Large intestine (tissue), 3 donors: Measurements from ENCODE around the gene SLC39A5. TPM values are rescaled to one million over a fixed set of nuclear protein-coding genes. Genes with fewer than 3 reads are reported as not detected.
"Not testable (repeated sequence)": the region's sequence is repeated elsewhere in the genome, so short reads cannot be mapped to it uniquely, and the experiment has no call there.

Experiments
- DNase-seq, 2 donors: peaks; one replicate each; pipeline versions ENCODE4 v3.0.0 to v3.0.0-alpha.2; 2013
- H3K27ac ChIP-seq: one replicate; pipeline ENCODE4 v1.5.1; 2013; ENCODE audit warnings: low read length
- H3K27me3 ChIP-seq: 2 replicates; pipeline ENCODE4 v1.6.1; 2013; ENCODE audit warnings: low read length; ENCODE audit not compliant: control insufficient read depth, insufficient read depth
- H3K36me3 ChIP-seq: 2 replicates; pipeline ENCODE4 v1.6.1; 2013; ENCODE audit warnings: low read length; ENCODE audit not compliant: control insufficient read depth, insufficient read depth
- H3K4me1 ChIP-seq: one replicate; pipeline ENCODE4 v1.6.1; 2013; ENCODE audit warnings: low read length; ENCODE audit not compliant: control insufficient read depth, insufficient read depth
- H3K4me3 ChIP-seq: one replicate; pipeline ENCODE4 v1.5.1; 2013; ENCODE audit warnings: low read length
- H3K9me3 ChIP-seq: one replicate; pipeline ENCODE4 v1.6.1; 2013; ENCODE audit warnings: mild to moderate bottlenecking, low read depth, low read length, moderate library complexity; ENCODE audit not compliant: control insufficient read depth
- WGBS: methylation state at CpG from one replicate; pipeline ENCODE4 v1.1.5; 2013; ENCODE audit warnings: low lambda C conversion rate; ENCODE audit not compliant: insufficient coverage; 5-methylcytosine and 5-hydroxymethylcytosine counted together
- polyA plus RNA-seq: library from polyadenylated mRNA; unstranded; fragments of 120-200 nt; gene quantifications from one replicate; pipeline ENCODE4 v1.2.1, GENCODE V29; 2013

Gene SLC39A5
- polyA plus RNA-seq, 1 donor = 524 TPM

DNA sequence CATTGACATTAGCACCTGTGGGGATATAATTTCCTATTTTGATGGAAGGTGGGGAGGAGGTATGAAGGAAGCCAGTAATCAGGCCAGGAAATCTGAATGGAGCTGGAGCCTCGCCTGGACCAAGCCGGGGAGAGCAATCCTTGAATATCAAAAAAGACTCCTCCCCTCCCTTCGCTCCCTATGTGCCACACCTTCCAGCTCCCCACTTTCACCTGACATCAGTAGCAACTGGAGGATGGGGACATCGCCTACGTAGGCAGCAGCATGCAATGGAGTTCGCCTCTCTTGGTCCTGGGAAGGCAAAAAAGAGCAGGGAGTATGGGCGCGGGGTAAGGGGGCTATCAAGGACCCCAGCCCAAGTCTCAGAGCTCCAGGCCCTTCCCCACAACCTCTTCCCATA is 27.2 kb downstream of the SLC39A5 start:
- peak overlapping the region; percentile 69 for H3K4me3 ChIP-seq
- H3K9me3 ChIP-seq = no peaks in the 10 kb centered on the region
- H3K4me1 ChIP-seq = peaks cover 23% of the 10 kb centered on the region
- no peak for DNase-seq
- 70% methylated on average over 2 of the region's 8 CpGs for WGBS
- H3K36me3 ChIP-seq = peaks cover 48% of the 10 kb centered on the region
- H3K27me3 ChIP-seq = no peaks in the 10 kb centered on the region
- H3K27ac ChIP-seq = no peak overlapping the region

DNA sequence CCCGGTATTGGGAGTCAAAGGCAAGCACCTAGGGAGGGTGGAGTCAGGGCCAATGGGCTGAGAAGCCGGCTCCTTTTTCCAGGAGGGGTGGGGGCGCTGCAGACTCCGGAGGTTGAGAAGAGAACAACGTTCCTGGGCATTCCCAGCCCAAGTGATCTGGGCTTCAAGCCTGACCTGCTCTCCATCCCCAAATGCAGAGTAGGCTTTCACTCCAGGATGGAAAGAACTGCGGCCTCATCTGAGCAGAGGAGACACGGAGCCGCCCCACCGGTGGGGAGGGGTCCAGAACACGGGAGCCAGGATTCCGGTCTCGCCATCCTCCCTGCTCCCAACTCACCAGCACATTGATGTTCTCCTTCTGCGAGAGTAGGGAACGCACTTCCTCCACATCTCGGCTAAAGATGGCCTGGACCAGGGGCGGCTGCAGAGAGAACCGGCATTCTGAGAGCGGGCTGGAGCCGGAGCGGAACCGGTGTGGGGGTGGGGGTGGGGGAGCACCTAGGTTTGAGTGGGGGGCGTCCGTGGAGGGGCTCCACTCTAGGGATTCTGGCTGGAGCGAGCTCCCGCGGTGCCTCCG is 27.7 kb downstream of the SLC39A5 start:
- Histone ChIP-seq H3K4me3 (peak overlapping the region; percentile 69), H3K4me1 (peaks cover 23% of the 10 kb centered on the region), H3K27ac (peak overlapping the region; percentile 61), H3K36me3 (peaks cover 42% of the 10 kb centered on the region), H3K9me3 (no peaks in the 10 kb centered on the region), H3K27me3 (no peaks in the 10 kb centered on the region)
- no CpG with 5 or more reads among the region's 27 CpGs for WGBS
- DNase-seq = peak in 1 of 2 donors; percentile 42

DNA sequence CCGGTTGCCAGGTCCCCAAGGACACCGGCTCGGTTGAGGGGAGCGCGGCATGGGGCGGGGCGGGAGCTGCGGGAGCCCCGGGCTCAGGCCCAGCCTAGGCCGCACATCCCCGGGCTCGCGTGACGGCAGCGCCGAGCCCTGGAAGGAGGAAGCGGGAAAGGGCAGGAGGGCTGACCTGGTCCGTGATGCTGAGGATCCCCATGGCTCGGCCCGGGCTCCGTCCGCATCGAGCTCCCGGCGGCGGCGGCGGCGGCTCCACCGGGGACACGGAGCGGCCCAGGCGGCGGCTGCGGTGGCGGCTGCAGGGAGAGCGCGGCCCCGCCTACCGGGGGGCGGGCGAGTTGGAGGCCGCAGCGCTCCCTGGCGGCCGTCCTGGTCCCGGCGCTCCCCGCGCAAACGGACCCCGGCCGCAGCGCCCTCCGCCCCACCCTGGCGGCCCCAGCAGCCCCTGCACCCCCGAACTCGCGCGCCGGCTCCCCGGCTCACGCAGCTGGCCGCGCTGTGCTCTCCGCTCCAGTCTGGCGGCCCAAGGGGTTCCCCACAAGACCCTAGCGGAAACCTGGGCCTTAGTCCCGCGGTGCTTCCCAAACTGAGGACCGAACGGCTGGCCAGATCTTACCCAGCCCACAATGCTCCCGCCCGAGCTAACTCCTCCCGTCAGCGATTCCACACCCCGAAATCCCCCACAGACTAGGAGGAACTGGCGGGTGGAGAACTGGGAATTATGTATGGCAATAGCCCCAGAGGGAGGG is 28.4 kb downstream of the SLC39A5 start, which contains the start of gene ANKRD52:
Gene ANKRD52, minus strand, starts transcription at position 317 of the 752 bp plus-strand sequence. Its CDS starts 115 bp downstream, at position 202.
- peaks cover 23% of the 10 kb centered on the region for H3K4me1 ChIP-seq
- H3K27me3 ChIP-seq = no peaks in the 10 kb centered on the region
- no peaks in the 10 kb centered on the region for H3K9me3 ChIP-seq
- peaks cover 36% of the 10 kb centered on the region for H3K36me3 ChIP-seq
- peak within 1 kb of the TSS; percentile 77 for H3K4me3 ChIP-seq
- DNase-seq = peak; percentile 69 to 89
- peak within 1 kb of the TSS; percentile 93 for H3K27ac ChIP-seq
- WGBS = no CpG with 5 or more reads among the region's 78 CpGs

DNA sequence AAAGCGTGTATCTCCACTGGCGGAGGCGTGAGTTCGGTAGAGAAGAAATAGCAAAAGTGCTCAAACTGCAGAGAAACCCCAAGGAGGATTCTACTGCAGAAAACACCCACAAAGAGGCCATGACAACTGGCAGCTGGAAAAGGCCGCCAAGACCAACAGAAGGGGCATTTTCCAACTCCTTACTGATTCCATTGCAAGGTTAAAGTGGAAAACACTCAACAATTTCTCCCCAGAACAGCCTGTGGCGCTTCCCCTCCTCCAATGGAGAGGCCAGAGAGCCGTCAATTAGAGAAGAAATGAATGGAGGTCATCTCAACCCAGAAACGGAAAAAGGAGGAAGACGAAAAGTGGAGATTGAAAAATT is 29.0 kb downstream of the SLC39A5 start:
- no peak for DNase-seq
- Histone ChIP-seq H3K4me3 (peak overlapping the region; percentile 77), H3K4me1 (peaks cover 23% of the 10 kb centered on the region), H3K27me3 (no peaks in the 10 kb centered on the region), H3K27ac (peak overlapping the region; percentile 93), H3K9me3 (no peaks in the 10 kb centered on the region), H3K36me3 (peaks cover 30% of the 10 kb centered on the region)
- WGBS = 72% methylated on average over 3 of the region's 9 CpGs

- Histone ChIP-seq H3K36me3 (peaks cover 17% of the 10 kb centered on the region), H3K27ac (no peak overlapping the region), H3K27me3 (no peaks in the 10 kb centered on the region), H3K9me3 (no peaks in the 10 kb centered on the region), H3K4me1 (peaks cover 23% of the 10 kb centered on the region), H3K4me3 (no peak overlapping the region)
- DNase-seq = no peak
- 86% methylated on average over 1 of the region's 8 CpGs for WGBS
These were observed 30.5 kb downstream of the SLC39A5 start for GRCh38 chr12:56260380-56260779.

GRCh38 chr12:56260921-56261320 is 31.1 kb downstream of the SLC39A5 start:
- no peaks in the 10 kb centered on the region for H3K9me3 ChIP-seq
- WGBS = 100% methylated on average over 1 of the region's 3 CpGs
- DNase-seq = no peak

DNA sequence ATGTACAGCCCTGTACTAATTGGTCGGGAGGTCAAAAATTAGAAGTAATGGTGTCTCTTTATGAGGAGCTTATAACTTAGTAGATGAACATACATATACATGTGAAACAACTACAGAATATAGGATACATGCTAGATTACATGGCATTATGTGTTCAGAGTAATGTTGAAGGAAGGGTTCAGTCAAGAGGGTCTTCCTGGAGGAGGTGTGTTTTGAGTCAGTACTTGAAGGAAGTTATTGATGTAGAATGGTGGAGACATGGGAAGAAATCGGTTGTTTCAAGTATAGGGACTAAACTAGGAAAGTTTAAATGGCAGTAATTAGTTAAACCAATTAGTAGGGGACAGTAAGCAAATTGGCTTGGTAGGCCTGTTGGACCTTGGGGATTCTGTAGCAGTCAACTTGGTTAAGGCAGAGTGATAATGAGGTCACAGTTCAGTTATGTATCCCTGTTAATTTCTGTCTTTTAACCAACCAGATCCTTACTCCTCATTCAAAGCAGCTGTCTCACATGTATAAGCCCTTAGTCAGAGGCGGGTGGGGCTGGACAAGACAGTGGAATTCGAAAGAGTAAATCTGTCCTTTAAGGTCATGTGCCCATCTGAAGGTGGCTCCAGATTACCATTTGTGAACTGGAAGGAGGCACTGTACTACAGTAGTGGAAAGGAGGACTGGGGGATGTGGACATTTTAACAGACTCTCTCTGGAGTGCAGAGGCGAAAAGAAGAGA is 31.8 kb downstream of the SLC39A5 start:
- Histone ChIP-seq H3K36me3 (peaks cover 5% of the 10 kb centered on the region), H3K4me3 (no peak overlapping the region), H3K27ac (peak overlapping the region; percentile 61), H3K27me3 (no peaks in the 10 kb centered on the region), H3K9me3 (no peaks in the 10 kb centered on the region), H3K4me1 (peaks cover 22% of the 10 kb centered on the region)
- peak; percentile 70 to 79 for DNase-seq
- 100% methylated on average over 1 of the region's 5 CpGs for WGBS

More at GRCh38 chr12:56260921-56261320, 31.1 kb downstream of the SLC39A5 start:
- Histone ChIP-seq H3K4me1 (peaks cover 26% of the 10 kb centered on the region), H3K36me3 (peaks cover 12% of the 10 kb centered on the region), H3K27me3 (no peaks in the 10 kb centered on the region), H3K27ac (no peak overlapping the region), H3K4me3 (no peak overlapping the region)

DNA sequence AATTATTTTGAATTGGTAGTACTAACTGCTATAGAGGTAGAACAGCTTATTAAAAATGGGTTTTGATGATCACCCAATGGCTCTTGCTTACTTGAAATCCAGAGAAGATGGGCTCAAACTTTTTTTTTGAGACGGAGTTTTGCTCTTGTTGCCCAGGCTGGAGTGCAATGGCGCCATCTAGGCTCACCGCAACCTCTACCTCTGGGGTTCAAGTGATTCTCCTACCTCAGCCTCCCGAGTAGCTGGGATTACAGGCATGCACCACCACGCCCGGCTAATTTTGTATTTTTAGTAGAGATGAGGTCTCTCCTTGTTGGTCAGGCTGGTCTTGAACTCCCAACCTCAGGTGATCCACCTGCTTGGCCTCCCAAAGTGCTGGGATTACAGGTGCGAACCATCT is 33.1 kb downstream of the SLC39A5 start:
- not testable (repeated sequence) for H3K36me3 ChIP-seq, H3K27me3 ChIP-seq, H3K4me3 ChIP-seq, DNase-seq, H3K27ac ChIP-seq, H3K9me3 ChIP-seq
- H3K4me1 ChIP-seq = peaks cover 15% of the 10 kb centered on the region
- no CpG with 5 or more reads among the region's 7 CpGs for WGBS

- DNase-seq, H3K9me3 ChIP-seq, H3K36me3 ChIP-seq, H3K4me1 ChIP-seq, H3K27me3 ChIP-seq: not testable (repeated sequence)
- no CpG with 5 or more reads among the region's 16 CpGs for WGBS
- Histone ChIP-seq H3K4me3 (peak overlapping the region; percentile 73), H3K27ac (peak overlapping the region; percentile 87)
These were observed 36.3 kb downstream of the SLC39A5 start for GRCh38 chr12:56266068-56266692.
